Measurements from ENCODE around the gene ZNF627. TPM values are rescaled to one million over a fixed set of nuclear protein-coding genes. Genes with fewer than 3 reads are reported as not detected.

The ZNF627 gene
- total RNA-seq, 1 donor from 2014 or later = 26.1 TPM

DNA sequence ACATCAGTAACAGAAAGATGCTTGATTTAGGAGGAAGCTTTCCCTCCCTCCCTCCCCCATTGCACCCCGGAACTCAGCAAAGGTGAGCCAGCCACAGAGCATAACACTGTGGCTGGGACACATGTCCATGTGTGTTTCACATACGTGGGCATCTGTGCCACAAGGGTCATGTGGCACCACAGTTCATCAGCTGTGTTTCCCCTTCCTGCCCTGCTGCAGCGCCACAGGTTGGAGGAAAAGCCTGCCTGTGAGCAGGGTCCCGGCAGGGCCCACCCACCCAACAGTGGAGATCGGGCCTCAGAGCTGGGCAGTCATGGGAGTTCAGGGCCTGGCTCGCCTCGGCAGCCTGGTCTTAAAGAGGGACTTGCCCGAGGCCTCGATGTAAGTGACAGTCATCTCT lies 22.6 kb upstream of the ZNF627 start:
- Mint-ChIP-seq H3K36me3 (no peaks in the 10 kb centered on the region), H3K4me1 (ENCODE audit: unreplicated experiment) (no peaks in the 10 kb centered on the region), H3K9me3 (no peaks in the 10 kb centered on the region), H3K27me3 (peaks cover 3% of the 10 kb centered on the region), H3K4me3 (no peak overlapping the region), H3K27ac (no peak overlapping the region)
- DNase-seq (ENCODE audit: extremely low spot score, unreplicated experiment) = no peak
- TF ChIP-seq, protein P1, sequence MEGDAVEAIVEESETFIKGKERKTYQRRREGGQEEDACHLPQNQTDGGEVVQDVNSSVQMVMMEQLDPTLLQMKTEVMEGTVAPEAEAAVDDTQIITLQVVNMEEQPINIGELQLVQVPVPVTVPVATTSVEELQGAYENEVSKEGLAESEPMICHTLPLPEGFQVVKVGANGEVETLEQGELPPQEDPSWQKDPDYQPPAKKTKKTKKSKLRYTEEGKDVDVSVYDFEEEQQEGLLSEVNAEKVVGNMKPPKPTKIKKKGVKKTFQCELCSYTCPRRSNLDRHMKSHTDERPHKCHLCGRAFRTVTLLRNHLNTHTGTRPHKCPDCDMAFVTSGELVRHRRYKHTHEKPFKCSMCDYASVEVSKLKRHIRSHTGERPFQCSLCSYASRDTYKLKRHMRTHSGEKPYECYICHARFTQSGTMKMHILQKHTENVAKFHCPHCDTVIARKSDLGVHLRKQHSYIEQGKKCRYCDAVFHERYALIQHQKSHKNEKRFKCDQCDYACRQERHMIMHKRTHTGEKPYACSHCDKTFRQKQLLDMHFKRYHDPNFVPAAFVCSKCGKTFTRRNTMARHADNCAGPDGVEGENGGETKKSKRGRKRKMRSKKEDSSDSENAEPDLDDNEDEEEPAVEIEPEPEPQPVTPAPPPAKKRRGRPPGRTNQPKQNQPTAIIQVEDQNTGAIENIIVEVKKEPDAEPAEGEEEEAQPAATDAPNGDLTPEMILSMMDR (conservative IDR thresholded peaks at IDR 0.05) = no peak

DNA sequence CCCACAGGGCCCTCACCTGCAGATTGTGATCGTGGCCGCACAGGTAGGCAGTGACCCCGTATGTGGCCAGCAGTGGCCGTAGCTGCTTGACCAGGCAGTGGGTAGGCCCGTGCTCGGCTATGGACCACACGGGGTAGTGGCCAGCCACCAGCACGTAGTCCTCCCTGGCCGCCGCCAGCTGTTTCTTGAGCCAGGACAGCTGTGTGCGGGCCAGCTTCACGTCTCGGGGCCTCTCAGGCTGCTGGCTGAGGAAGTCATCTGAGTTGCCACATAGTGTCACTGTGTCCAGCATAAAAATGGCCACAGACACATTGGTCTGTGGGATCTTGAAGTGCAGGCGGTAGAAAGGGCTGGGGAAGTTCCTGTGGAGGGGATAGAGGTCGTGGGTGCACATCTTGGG lies 21.1 kb upstream of the ZNF627 start:
- no peaks in the 10 kb centered on the region for H3K36me3 Mint-ChIP-seq

GRCh38 chr19:11577451-11578257 lies 19.6 kb upstream of the ZNF627 start, which contains the start of gene ACP5:
ACP5 (minus strand) TSS chr19:11577645; CDS start chr19:11577317, 328 bp downstream.
- H3K27me3 Mint-ChIP-seq = peaks cover 12% of the 10 kb centered on the region
- no peak within 1 kb of the TSS for H3K27ac Mint-ChIP-seq
- H3K9me3 Mint-ChIP-seq = no peaks in the 10 kb centered on the region
- TF ChIP-seq, protein P1 (conservative IDR thresholded peaks at IDR 0.05) = no peak
- peaks cover 10% of the 10 kb centered on the region for H3K4me1 Mint-ChIP-seq (ENCODE audit: unreplicated experiment)
- no peak for DNase-seq (ENCODE audit: extremely low spot score, unreplicated experiment)
- no peak within 1 kb of the TSS for H3K4me3 Mint-ChIP-seq
- no peaks in the 10 kb centered on the region for H3K36me3 Mint-ChIP-seq

More for the DNA sequence above, 21.1 kb upstream of the ZNF627 start:
- DNase-seq (ENCODE audit: extremely low spot score, unreplicated experiment) = no peak
- Mint-ChIP-seq H3K27me3 (peaks cover 7% of the 10 kb centered on the region), H3K4me1 (ENCODE audit: unreplicated experiment) (peaks cover 5% of the 10 kb centered on the region), H3K27ac (no peak overlapping the region), H3K9me3 (no peaks in the 10 kb centered on the region), H3K4me3 (no peak overlapping the region)
- TF ChIP-seq, protein P1 (conservative IDR thresholded peaks at IDR 0.05) = no peak

DNA sequence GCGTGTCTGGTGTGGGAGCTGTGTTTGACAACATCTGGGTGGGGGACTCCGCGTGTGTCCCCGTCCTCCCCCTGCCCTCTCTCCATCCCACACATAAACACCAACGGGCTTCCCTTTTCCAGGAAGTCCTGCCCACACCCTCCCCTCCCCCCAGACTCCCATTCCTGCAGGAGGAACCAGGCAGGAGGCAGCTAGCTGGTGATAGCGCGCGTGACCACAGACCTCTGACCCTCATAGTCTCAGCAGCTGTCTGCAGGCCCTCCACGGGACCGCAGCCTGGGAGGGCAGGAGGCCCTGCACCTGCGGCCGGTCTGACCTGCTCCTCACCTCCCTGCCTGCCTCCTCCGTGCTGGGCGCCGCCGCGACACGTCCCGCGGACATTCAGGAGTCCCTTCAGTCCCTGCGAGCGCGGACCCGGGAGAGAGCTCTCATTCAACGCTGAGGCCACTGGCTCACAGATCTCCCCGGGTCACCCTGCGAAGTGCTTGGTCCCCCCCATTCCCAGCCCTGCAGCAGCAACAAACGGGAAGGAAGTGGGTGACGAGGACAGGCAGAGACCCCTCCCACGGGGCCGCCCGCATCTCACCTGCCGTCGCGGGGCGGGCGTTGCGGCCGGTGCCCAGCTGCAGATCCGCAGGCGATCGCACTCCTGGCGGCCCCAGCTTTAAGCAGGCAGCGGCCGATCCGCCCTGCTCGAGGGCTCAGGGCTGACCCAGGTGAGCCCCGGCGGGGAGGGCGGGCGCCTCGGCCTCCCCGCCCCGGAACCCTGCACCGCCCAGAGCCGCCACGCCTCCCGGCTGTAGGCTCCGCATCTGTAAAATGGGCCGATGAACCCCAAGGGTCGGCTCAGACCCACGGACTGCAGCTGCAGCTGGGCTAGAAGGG lies 18.8 kb upstream of the ZNF627 start:
- no peaks in the 10 kb centered on the region for H3K36me3 Mint-ChIP-seq
- TF ChIP-seq, protein P1 (conservative IDR thresholded peaks at IDR 0.05) = no peak
- no peaks in the 10 kb centered on the region for H3K9me3 Mint-ChIP-seq
- no peak for DNase-seq (ENCODE audit: extremely low spot score, unreplicated experiment)
- H3K27me3 Mint-ChIP-seq = peaks cover 12% of the 10 kb centered on the region
- H3K4me3 Mint-ChIP-seq = no peak overlapping the region
- no peak overlapping the region for H3K27ac Mint-ChIP-seq
- peaks cover 10% of the 10 kb centered on the region for H3K4me1 Mint-ChIP-seq (ENCODE audit: unreplicated experiment)

DNA sequence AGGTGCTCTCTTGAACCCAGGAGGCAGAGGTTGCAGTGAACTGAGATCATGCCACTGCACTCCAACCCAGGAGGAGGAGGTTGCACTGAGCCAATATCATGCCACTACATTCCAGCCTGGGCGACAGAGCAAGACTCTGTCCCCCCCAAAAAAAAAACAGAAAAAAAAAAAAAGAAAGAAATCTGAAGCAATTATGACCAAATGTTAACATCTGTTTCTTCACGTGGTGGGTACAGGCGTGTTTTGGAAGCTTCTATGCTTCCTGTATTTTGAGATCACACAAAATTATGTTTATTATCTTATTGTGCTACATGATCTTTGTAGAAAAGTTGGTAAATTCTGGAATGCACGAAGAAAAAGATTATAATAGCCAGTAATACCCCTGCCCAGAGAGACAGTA lies 17.2 kb upstream of the ZNF627 start:
- peaks cover 12% of the 10 kb centered on the region for H3K27me3 Mint-ChIP-seq
- no peaks in the 10 kb centered on the region for H3K36me3 Mint-ChIP-seq
- no peak overlapping the region for H3K27ac Mint-ChIP-seq
- no peak for DNase-seq (ENCODE audit: extremely low spot score, unreplicated experiment)
- H3K9me3 Mint-ChIP-seq = no peaks in the 10 kb centered on the region
- peaks cover 10% of the 10 kb centered on the region for H3K4me1 Mint-ChIP-seq (ENCODE audit: unreplicated experiment)
- TF ChIP-seq, protein P1 (conservative IDR thresholded peaks at IDR 0.05) = no peak
- no peak overlapping the region for H3K4me3 Mint-ChIP-seq
